ENCODE results near the gene ADRB1.

ADRB1 gene

DNA sequence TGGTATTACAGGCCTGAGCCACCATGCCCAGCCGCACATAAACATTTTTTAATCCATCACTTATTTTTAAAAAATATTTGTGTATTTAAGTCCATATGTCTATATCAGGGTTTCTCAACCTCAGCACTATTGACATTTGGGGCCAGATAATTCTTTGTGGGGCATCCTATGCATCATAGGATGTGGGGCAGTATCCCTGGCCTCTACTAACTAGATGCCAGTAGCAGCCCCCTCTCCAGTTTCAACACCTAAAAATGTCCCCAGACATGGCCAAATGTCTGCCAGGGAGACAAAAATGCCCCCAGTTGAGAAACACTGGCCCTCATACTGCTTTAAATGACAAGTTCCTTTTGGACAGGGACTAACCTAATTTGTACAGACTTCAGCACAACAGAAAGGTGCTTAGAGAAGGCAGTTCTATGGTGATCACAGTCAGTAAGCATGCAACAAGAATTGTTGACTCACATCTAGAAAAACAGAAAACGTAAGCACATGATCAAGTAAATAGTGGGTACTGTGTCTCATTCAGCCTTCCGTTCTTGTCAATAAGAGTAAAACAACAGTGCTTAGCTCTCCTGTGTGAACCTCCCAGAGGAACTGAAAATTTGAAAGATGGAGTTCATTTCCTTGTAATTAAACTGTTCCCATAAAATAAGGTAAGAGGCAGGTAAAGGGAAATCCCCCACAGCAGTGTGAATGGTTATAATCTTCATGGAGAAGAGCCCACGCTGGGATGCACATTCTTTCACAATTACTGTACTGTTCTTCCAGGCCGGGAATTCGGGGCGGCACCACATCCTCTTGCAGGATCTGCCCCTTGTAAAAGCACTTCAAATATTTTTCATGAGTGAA is 17.3 kb upstream of the ADRB1 start:
- DNase-seq (ENCODE audit: low read depth, low spot score): peak; percentile 79

DNA sequence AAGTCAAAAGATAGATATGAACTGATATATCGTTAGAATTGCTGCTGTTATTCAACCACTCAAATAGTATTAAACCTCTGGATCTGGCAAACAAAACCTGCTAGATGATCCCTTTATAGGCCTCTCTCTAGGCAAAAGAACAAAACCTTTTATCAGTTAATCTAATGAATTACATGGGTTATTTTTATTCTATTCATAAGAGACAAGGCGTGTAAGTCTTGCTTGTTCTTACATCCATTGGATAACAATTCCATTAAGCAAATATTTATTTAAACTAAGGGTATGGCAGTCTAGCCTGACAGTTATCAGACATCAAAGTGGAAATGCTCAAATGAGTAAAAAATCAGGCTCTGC is 16.6 kb upstream of the ADRB1 start:
- DNase-seq (ENCODE audit: low read depth, low spot score): no peak

DNA sequence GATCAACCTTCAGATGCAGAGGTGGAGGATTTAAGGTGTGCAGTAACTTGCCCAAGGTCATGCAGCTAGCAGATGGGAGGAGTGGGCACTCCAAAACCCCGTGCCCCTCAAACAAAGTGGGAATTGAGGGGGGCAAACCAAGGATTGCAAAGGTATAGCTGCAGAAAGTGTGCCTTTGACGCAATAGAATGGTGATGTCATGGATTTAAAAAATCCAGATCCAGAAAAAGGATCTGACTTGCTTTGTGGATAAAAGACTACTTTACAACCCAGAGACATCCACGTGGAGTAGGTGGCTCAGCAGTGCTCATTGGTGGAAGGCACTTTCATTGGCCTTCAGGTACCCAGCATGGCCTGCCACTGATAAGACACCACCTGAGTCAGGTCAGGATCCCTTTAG is 15.7 kb upstream of the ADRB1 start:
- no peak for DNase-seq (ENCODE audit: low read depth, low spot score)

DNA sequence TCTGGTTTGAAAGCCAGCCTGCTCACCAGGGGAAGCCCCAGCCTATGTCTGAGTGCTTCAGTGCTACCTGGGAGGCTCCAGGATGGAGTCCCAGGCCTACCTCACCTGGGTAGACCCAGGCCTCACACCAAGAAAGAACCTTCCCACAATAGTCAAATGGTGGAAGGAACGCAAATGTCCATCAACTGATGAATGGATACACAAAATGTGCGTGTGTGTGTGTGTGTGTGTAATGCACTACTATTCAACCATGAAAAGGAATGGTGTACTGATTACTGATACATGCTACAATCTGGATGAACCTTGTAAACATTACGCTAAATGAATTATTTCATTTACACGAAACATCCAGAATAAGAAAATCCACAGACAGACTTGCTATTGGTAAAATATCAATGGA is 15.2 kb upstream of the ADRB1 start:
- no peak for DNase-seq (ENCODE audit: low read depth, low spot score)

DNA sequence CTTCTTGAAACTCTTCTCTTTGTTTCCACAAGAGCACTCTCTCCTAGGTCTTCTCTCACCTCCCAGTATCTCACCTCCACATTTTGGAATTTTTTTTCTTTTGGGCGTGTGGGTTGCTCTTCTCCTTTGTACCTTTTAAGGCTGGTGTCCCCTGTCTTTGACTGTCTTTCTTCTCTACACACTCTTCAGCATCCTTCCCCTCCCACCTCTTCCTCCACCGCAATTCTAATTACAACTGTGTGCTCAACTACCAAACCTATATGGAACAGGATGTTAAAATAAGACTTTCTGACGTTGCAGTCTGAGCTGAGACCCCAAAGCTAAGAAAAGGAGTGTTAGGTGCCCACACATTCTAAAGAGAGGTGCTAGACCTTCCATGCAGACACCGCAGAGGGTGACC is 14.0 kb upstream of the ADRB1 start:
- DNase-seq (ENCODE audit: low read depth, low spot score): no peak

DNA sequence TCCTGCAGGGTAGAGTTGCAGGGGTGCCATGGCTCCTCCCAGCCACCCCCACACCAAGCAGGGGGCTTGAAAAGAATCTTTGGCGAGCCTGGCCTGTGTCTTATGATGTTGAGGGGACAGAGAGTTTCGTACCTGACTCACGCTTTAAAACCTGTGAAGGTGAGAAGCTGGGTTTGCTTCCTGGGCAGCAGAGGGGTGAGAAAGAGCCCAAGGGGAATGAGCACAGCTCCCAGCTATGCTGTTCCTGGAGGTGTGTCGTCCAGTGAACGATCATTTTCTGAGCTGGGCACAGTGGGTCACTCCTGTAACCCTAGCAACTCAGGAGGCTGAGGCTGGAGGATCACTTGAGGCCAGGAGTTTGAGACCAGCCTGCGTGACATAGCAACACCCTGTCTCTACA is 13.5 kb upstream of the ADRB1 start:
- DNase-seq (ENCODE audit: low read depth, low spot score): no peak

DNA sequence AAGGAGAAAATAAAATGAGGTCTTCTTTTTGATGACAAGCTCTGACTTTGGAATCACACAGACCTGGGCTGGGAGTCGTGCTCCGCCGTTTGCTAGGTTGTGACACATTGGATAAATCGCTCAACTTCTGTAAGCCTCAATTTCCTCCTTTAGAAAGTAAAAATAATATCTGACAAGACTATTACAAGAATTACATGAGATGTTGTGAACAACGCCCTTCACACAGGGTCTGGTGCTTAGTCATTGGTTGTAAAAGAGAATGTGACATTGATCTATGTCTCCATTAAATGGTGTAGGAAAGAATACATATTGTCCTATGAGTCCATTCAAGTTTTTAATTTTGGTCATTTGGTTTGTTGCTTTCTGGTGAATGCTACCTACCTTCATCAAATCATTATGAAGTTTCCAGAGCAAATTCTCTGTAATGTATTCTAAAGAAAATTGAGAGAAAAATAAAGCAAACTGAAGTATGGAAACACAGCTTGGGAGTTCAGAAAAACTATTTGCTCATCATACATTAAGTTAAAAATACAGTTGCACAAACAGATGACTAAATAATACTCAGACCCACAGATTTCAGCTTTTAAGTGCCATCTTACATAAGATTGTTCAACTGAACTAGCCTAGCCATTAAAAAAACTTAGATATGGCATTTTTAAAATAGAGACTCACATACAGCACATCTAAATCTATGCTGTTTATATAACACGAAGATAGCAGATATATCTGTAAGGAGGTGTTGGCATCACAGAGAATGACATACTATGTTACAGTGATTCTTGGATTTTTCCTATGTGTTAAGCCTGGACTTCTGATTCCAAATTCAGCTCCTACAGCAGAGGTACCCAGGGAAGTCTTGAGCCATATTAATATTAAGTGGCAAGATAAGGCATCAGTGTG is 12.3 kb upstream of the ADRB1 start:
- no peak for DNase-seq (ENCODE audit: low read depth, low spot score)

DNA sequence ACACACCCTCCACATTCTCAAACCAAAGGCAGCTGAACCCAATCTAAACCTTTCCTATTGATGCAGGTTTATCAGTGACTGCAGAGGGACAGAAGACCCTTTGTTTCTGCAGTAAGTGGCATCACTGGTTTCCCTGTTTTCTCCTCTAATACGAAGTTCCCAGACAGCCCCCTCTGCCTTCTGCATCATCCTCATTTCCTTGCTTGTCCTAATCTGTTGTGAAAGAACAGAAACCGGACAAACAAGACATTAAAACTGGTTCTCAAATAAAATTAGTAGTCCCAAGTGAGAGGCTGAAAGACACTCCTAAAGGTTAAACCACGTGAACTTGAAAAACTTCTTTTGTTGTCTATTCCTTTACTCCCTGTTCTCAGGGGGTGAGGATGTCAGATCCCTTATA is 10.1 kb upstream of the ADRB1 start:
- no peak for DNase-seq (ENCODE audit: low read depth, low spot score)

DNA sequence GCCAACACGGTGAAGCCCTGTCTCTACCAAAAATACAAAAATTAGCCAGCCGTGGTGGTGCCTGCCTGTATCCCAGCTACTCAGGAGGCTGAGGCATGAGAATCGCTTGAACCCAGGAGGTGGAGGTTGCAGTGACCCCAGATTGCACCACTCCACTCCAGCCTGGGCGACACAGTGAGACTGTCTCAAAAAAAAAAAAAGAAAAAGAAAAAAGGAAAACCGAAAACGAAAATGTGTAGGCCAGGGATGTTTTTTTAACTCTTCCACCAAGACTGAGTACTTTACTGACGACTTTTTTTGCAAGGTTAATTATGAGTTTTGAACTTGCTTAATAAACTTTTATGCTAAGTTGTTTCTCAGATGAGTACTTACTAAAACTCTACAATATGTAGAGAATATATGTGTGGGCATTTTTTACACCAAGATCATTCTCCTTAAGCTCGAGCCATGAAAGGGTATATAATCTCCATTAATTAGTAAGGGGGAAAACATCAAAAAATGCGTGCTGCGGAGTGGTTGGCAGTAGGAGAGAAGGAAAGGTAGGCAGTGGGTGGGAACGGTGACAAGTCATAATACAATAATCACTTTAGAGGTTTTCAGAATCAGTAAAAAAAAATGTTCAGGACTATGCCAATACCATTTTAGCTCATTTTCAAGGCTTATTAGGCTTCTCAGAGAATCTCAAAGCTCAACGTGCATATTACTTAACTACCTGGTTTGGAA is 8.6 kb upstream of the ADRB1 start:
- DNase-seq (ENCODE audit: low read depth, low spot score): no peak

DNA sequence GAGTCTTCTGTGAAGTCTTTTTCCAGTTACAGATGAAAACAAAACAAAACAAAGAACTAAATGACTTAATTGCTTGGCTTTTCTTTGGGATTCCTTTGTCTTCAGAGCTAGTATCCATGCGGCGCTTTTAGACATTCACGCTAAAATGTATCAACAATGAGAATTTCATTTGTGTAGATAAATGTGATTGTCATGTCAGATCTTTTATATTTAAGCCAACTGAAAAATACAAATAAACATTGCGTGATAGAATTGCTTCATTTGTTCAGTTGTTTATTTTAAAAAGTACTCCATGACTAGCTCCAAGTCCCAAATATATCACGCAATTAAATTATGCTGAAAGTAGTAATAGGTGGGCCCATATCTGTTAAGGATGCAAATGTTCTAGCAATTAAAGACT is 7.9 kb upstream of the ADRB1 start:
- no peak for DNase-seq (ENCODE audit: low read depth, low spot score)

DNA sequence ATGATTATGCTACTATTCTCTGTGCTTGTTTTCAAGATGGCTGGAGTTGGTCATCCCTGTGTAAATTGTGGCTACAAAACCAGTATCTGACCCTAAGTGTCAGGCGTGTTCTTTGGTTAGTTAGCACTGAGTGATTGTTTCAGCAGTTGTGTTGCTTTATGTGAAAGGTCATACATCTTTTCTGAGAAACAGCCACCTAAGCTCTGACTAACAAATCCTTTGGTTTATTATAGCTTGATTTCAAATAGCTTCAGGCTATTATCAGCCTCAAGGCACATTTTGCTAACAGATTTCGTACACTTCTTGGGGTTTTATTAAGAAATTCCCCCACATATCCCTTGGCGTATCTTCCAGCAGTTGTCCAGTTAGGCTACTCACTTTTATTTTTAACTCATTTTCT is 4.8 kb upstream of the ADRB1 start:
- DNase-seq (ENCODE audit: low read depth, low spot score): no peak

DNA sequence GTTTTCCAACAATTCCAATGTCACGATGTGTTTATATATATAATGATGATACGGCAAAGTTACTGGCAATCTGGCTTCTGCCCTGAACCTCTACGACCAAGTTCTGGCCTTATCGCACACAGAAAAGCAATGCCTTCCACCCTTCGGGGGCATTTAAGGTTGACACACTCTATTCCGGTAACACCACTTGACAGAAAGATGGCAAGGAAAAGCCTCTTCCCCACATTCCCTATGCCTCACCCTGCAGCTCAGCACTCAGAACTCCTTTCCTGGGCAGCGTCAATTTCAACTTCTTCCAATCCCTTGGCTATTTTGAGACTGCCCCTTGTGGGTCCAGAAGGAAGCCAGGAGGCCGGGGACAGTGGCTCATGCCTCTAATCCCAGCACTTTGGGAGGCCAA is 2.5 kb upstream of the ADRB1 start:
- no peak for DNase-seq (ENCODE audit: low read depth, low spot score)

DNA sequence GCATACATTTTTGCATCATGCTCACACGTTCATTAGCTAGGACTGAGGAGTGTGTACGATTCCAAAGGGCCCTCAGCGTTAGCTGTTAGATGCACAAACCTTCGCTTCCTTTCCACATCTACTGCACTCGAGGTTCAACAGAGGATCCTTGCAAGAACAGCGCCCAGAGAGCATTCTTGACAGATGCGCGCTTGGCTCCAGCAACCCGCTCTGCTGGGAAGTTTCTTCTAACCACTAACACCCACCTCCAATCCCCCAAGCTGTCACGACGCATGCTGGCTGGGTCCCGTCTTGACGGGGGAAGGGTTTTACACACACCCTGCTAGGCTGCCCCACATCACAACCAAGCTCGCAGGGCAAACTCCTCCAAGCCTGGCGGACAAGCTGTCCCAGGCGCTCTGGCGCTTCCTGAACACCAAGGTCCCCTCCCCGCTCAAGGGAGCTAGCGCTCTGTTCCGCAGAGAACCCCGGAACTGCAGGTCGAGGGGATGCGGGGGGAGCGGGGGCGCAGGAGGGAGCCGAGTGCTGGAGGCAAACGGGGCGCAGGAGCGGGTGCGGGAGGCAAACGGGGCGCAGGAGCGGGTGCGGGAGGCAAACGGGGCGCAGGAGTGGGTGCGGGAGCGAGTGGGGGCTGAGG is 653 bp upstream of the ADRB1 start:
- peak; percentile 61 for DNase-seq (ENCODE audit: low read depth, low spot score)

DNA sequence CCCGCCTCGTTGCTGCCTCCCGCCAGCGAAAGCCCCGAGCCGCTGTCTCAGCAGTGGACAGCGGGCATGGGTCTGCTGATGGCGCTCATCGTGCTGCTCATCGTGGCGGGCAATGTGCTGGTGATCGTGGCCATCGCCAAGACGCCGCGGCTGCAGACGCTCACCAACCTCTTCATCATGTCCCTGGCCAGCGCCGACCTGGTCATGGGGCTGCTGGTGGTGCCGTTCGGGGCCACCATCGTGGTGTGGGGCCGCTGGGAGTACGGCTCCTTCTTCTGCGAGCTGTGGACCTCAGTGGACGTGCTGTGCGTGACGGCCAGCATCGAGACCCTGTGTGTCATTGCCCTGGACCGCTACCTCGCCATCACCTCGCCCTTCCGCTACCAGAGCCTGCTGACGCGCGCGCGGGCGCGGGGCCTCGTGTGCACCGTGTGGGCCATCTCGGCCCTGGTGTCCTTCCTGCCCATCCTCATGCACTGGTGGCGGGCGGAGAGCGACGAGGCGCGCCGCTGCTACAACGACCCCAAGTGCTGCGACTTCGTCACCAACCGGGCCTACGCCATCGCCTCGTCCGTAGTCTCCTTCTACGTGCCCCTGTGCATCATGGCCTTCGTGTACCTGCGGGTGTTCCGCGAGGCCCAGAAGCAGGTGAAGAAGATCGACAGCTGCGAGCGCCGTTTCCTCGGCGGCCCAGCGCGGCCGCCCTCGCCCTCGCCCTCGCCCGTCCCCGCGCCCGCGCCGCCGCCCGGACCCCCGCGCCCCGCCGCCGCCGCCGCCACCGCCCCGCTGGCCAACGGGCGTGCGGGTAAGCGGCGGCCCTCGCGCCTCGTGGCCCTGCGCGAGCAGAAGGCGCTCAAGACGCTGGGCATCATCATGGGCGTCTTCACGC is 825 bp downstream of the ADRB1 start:
- DNase-seq (ENCODE audit: low read depth, low spot score): peak; percentile 23

DNA sequence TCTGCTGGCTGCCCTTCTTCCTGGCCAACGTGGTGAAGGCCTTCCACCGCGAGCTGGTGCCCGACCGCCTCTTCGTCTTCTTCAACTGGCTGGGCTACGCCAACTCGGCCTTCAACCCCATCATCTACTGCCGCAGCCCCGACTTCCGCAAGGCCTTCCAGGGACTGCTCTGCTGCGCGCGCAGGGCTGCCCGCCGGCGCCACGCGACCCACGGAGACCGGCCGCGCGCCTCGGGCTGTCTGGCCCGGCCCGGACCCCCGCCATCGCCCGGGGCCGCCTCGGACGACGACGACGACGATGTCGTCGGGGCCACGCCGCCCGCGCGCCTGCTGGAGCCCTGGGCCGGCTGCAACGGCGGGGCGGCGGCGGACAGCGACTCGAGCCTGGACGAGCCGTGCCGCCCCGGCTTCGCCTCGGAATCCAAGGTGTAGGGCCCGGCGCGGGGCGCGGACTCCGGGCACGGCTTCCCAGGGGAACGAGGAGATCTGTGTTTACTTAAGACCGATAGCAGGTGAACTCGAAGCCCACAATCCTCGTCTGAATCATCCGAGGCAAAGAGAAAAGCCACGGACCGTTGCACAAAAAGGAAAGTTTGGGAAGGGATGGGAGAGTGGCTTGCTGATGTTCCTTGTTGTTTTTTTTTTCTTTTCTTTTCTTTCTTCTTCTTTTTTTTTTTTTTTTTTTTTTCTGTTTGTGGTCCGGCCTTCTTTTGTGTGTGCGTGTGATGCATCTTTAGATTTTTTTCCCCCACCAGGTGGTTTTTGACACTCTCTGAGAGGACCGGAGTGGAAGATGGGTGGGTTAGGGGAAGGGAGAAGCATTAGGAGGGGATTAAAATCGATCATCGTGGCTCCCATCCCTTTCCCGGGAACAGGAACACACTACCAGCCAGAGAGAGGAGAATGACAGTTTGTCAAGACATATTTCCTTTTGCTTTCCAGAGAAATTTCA is 1.7 kb downstream of the ADRB1 start:
- peak; percentile 58 for DNase-seq (ENCODE audit: low read depth, low spot score)

DNA sequence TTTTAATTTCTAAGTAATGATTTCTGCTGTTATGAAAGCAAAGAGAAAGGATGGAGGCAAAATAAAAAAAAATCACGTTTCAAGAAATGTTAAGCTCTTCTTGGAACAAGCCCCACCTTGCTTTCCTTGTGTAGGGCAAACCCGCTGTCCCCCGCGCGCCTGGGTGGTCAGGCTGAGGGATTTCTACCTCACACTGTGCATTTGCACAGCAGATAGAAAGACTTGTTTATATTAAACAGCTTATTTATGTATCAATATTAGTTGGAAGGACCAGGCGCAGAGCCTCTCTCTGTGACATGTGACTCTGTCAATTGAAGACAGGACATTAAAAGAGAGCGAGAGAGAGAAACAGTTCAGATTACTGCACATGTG is 2.4 kb downstream of the ADRB1 start:
- no peak for DNase-seq (ENCODE audit: low read depth, low spot score)

DNA sequence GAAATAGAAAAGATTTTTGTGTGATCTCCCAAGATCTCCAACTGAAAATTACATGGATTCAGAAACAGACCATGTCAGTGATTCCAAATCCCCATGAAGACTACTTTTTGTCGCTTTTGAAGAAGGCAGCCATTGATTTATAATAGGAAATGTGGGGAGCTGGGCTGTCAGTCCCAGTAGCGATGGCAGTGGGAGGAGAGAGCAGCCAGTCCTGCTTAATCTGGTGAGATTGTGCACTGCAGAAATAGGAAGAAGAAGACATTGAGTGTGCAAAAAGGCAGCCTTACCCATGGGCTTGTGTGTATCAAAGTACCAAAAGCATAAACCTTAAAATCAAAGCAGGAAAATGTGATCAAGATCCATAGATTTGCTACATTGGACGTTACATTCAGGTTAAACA is 4.8 kb downstream of the ADRB1 start:
- no peak for DNase-seq (ENCODE audit: low read depth, low spot score)

DNA sequence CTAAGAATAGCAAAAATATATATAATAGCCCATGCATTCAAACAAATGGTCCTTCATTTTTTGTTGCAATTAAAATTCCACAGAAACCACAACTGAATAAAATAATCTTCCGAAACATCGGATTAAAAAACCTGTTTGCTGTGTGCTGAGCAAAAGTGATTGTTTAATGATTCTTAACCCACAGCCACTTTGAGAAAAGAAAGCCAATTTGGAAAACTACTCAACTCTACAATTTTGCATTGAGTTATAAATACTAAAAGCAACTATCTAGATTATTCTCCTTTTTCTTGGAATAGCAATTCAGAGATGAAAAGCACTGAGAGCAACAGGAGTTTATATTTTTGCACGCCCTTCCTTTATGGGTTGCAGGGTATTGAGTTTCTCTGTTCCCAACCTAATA is 8.0 kb downstream of the ADRB1 start:
- no peak for DNase-seq (ENCODE audit: low read depth, low spot score)

DNA sequence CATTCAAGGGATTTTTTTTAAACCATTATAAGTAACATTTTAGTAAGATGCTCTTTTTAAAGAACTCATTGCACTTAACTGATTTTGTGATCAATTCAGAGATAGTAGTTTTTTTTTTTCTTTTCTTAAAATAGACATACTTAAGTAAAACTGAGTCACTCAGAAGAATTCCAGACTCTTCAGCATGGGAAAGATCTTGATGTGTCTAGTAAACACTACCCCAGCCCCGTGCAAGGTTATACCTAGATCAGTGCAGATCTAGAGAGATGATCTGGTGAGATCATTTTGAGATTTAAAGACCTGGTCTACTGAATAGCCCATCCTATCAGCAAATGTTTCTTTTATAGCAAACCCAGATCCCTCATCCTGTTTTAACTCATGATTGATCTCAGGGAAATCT is 8.6 kb downstream of the ADRB1 start:
- no peak for DNase-seq (ENCODE audit: low read depth, low spot score)

DNA sequence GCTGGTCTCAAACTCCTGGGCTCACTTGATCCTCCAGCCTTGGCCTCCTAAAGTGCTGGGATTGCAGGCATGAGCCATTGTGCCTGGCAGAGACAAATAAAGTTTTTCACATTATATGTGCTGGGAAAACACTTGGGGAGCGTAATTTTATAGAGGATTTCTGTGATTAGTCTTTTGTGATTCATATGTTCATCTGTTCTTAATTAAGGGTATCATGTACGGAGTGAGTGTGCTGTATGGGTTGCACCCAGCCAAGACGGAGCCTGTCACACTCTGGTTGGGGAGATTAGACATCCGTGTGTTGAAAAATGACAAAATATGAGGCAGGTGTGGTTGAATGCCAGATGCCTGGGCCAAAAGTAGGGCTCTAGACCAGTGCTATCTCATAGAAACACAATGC is 10.3 kb downstream of the ADRB1 start:
- DNase-seq (ENCODE audit: low read depth, low spot score): no peak

Measured in astrocyte of the hippocampus (primary cell).